Measurements from ENCODE around the gene AK9.

AK9 gene

DNA sequence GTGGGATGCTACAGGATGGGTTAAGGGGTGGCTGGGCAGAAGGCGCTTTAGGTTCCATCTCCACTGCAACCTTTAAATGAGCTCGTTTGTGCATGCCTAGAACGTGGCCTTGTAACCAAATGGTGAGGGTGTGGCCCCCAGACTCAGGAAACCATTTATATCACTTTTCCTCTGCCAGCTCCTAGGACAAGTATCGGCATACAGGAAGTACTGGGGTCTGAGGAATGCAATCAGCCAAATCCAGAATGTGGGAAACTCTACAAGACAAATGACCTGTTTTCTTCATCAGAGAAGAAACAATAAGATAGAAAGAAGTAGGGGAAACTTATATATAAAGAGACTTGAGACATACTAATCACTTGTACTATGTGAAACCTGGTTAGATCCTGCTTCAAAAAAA, 21.2 kb downstream of the AK9 start:
- DNase-seq (ENCODE audit: low read depth, low spot score) = no peak

GRCh38 chr6:109662192-109662591, 28.8 kb downstream of the AK9 start:
- Histone ChIP-seq H3K4me3 (no peak overlapping the region), H3K9ac (ENCODE audit: insufficient read length) (no peak overlapping the region), H3K9me3 (ENCODE audit: low read depth, low read length) (no peaks in the 10 kb centered on the region), H3K36me3 (ENCODE audit: insufficient read depth, low read length) (no peaks in the 10 kb centered on the region), H3K27ac (no peak overlapping the region)
- TF ChIP-seq EZH2 (IDR thresholded peaks at IDR 0.05) = no peak
- TF ChIP-seq FOXP2 (optimal IDR thresholded peaks at IDR 0.05; ENCODE audit: control extremely low read depth, extremely low read length, insufficient read depth) = no peak
- TF ChIP-seq POLR2AphosphoS5 (IDR thresholded peaks at IDR 0.05; ENCODE audit: borderline replicate concordance, low read depth, low read length) = no peak
- DNase-seq (ENCODE audit: low read depth, low spot score) = no peak

More for the DNA sequence above, 21.2 kb downstream of the AK9 start:
- Histone ChIP-seq H3K36me3 (ENCODE audit: insufficient read depth, low read length) (no peaks in the 10 kb centered on the region), H3K4me3 (no peak overlapping the region), H3K9ac (ENCODE audit: insufficient read length) (no peak overlapping the region), H3K9me3 (ENCODE audit: low read depth, low read length) (no peaks in the 10 kb centered on the region), H3K27ac (no peak overlapping the region)
- TF ChIP-seq FOXP2 (optimal IDR thresholded peaks at IDR 0.05; ENCODE audit: control extremely low read depth, extremely low read length, insufficient read depth) = no peak
- no peak for TF ChIP-seq EZH2 (IDR thresholded peaks at IDR 0.05)
- TF ChIP-seq POLR2AphosphoS5 (IDR thresholded peaks at IDR 0.05; ENCODE audit: borderline replicate concordance, low read depth, low read length) = no peak

- no peak overlapping the region for H3K27ac ChIP-seq
- no peak overlapping the region for H3K9ac ChIP-seq (ENCODE audit: insufficient read length)
Observed at GRCh38 chr6:109660526-109661320, 30.3 kb downstream of the AK9 start.

GRCh38 chr6:109655761-109656262, 35.2 kb downstream of the AK9 start:
- Histone ChIP-seq H3K27ac (no peak overlapping the region), H3K36me3 (ENCODE audit: insufficient read depth, low read length) (no peaks in the 10 kb centered on the region), H3K9me3 (ENCODE audit: low read depth, low read length) (no peaks in the 10 kb centered on the region), H3K9ac (ENCODE audit: insufficient read length) (no peak overlapping the region), H3K4me3 (peak overlapping the region; percentile 18; the same call in 1 of the 2 replicates)
- peak; percentile 20 for DNase-seq (ENCODE audit: low read depth, low spot score)
- no peak for TF ChIP-seq FOXP2 (optimal IDR thresholded peaks at IDR 0.05; ENCODE audit: control extremely low read depth, extremely low read length, insufficient read depth)
- TF ChIP-seq POLR2AphosphoS5 (IDR thresholded peaks at IDR 0.05; ENCODE audit: borderline replicate concordance, low read depth, low read length) = no peak
- no peak for TF ChIP-seq EZH2 (IDR thresholded peaks at IDR 0.05)

More at GRCh38 chr6:109660526-109661320, 30.3 kb downstream of the AK9 start:
- TF ChIP-seq EZH2 (IDR thresholded peaks at IDR 0.05) (no peak), FOXP2 (optimal IDR thresholded peaks at IDR 0.05; ENCODE audit: control extremely low read depth, extremely low read length, insufficient read depth) (no peak), POLR2AphosphoS5 (IDR thresholded peaks at IDR 0.05; ENCODE audit: borderline replicate concordance, low read depth, low read length) (no peak)
- no peak for DNase-seq (ENCODE audit: low read depth, low spot score)
- Histone ChIP-seq H3K9me3 (ENCODE audit: low read depth, low read length) (no peaks in the 10 kb centered on the region), H3K4me3 (no peak overlapping the region), H3K36me3 (ENCODE audit: insufficient read depth, low read length) (no peaks in the 10 kb centered on the region)

GRCh38 chr6:109653264-109653663, 37.7 kb downstream of the AK9 start:
- TF ChIP-seq FOXP2 (optimal IDR thresholded peaks at IDR 0.05; ENCODE audit: control extremely low read depth, extremely low read length, insufficient read depth) (no peak), POLR2AphosphoS5 (IDR thresholded peaks at IDR 0.05; ENCODE audit: borderline replicate concordance, low read depth, low read length) (no peak), EZH2 (IDR thresholded peaks at IDR 0.05) (no peak)
- Histone ChIP-seq H3K4me3 (no peak overlapping the region), H3K9me3 (ENCODE audit: low read depth, low read length) (no peaks in the 10 kb centered on the region)

GRCh38 chr6:109644131-109644530, 46.9 kb downstream of the AK9 start:
- H3K9ac ChIP-seq (ENCODE audit: insufficient read length) = no peak overlapping the region
- DNase-seq (ENCODE audit: low read depth, low spot score) = no peak
- H3K27ac ChIP-seq = no peak overlapping the region
- H3K4me3 ChIP-seq = no peak overlapping the region
- TF ChIP-seq EZH2 (IDR thresholded peaks at IDR 0.05) = no peak
- no peak for TF ChIP-seq FOXP2 (optimal IDR thresholded peaks at IDR 0.05; ENCODE audit: control extremely low read depth, extremely low read length, insufficient read depth)
- no peak for TF ChIP-seq POLR2AphosphoS5 (IDR thresholded peaks at IDR 0.05; ENCODE audit: borderline replicate concordance, low read depth, low read length)
- H3K9me3 ChIP-seq (ENCODE audit: low read depth, low read length) = no peaks in the 10 kb centered on the region
- H3K36me3 ChIP-seq (ENCODE audit: insufficient read depth, low read length) = no peaks in the 10 kb centered on the region

More at GRCh38 chr6:109653264-109653663, 37.7 kb downstream of the AK9 start:
- no peak overlapping the region for H3K27ac ChIP-seq
- H3K9ac ChIP-seq (ENCODE audit: insufficient read length) = no peak overlapping the region
- DNase-seq (ENCODE audit: low read depth, low spot score) = no peak
- no peaks in the 10 kb centered on the region for H3K36me3 ChIP-seq (ENCODE audit: insufficient read depth, low read length)

DNA sequence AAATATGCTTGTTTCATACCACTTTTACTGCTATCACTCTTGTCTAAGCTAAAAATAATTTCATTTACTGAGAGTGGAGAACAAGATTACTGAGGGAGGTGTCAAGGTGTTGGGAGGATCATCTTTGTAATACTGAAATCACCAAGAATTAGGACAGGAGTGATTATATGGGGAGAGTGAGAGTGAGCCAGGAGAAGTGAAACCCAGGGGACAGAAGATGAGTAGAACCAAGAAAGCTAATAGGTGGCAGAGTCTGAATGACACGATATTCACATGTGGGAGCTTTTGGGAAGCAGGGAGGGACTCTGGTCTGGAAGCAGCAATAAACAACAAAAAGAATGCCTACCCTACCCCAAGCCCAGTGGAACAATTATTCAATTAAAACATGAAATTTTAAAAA, 58.6 kb downstream of the AK9 start:
- Histone ChIP-seq H3K27ac (no peak overlapping the region), H3K9ac (ENCODE audit: insufficient read length) (no peak overlapping the region), H3K9me3 (ENCODE audit: low read depth, low read length) (no peaks in the 10 kb centered on the region), H3K4me3 (no peak overlapping the region), H3K36me3 (ENCODE audit: insufficient read depth, low read length) (no peaks in the 10 kb centered on the region)
- DNase-seq (ENCODE audit: low read depth, low spot score) = no peak
- TF ChIP-seq FOXP2 (optimal IDR thresholded peaks at IDR 0.05; ENCODE audit: control extremely low read depth, extremely low read length, insufficient read depth) = no peak
- TF ChIP-seq POLR2AphosphoS5 (IDR thresholded peaks at IDR 0.05; ENCODE audit: borderline replicate concordance, low read depth, low read length) = no peak
- no peak for TF ChIP-seq EZH2 (IDR thresholded peaks at IDR 0.05)

- H3K27ac ChIP-seq = no peak overlapping the region
- no peaks in the 10 kb centered on the region for H3K36me3 ChIP-seq (ENCODE audit: insufficient read depth, low read length)
- H3K4me3 ChIP-seq = no peak overlapping the region
- DNase-seq (ENCODE audit: low read depth, low spot score) = no peak
- H3K9ac ChIP-seq (ENCODE audit: insufficient read length) = no peak overlapping the region
- TF ChIP-seq EZH2 (IDR thresholded peaks at IDR 0.05) = no peak
- TF ChIP-seq POLR2AphosphoS5 (IDR thresholded peaks at IDR 0.05; ENCODE audit: borderline replicate concordance, low read depth, low read length) = no peak
- TF ChIP-seq FOXP2 (optimal IDR thresholded peaks at IDR 0.05; ENCODE audit: control extremely low read depth, extremely low read length, insufficient read depth) = no peak
- no peaks in the 10 kb centered on the region for H3K9me3 ChIP-seq (ENCODE audit: low read depth, low read length)
Observed at GRCh38 chr6:109631403-109631802, 59.6 kb downstream of the AK9 start.

Data from SK-N-MC (cell line).